Karpas-422 (cell line): Measurements from ENCODE around the gene CHRDL1. TPM values are rescaled to one million over a fixed set of nuclear protein-coding genes. Genes with fewer than 3 reads are reported as not detected.

Source experiments
- DNase-seq: peaks from one replicate; pipeline ENCODE4 v3.0.0-alpha.2; 2015
- H2AFZ ChIP-seq: fragments of 200-600 bp; sonication (generic); 2 replicates; pipeline ENCODE4 v1.6.1; 2014; ENCODE audit warnings: antibody characterized with exemption, low read length, mixed read lengths
- H3K27ac ChIP-seq: fragments of 200-600 bp; sonication (generic); 2 replicates; pipeline ENCODE4 v1.5.1; 2014; ENCODE audit warnings: mild to moderate bottlenecking, low read length, moderate library complexity
- H3K27me3 ChIP-seq: fragments of 200-600 bp; sonication (generic); 2 replicates; pipeline ENCODE4 v1.6.1; 2014; ENCODE audit warnings: low read length, mixed read lengths
- H3K36me3 ChIP-seq: fragments of 200-600 bp; sonication (generic); 2 replicates; pipeline ENCODE4 v1.6.1; 2014; ENCODE audit warnings: low read length, mixed read lengths; ENCODE audit not compliant: insufficient read depth
- H3K4me1 ChIP-seq: fragments of 200-600 bp; sonication (generic); 2 replicates; pipeline ENCODE4 v1.6.1; 2014; ENCODE audit warnings: mild to moderate bottlenecking, low read length, mixed read lengths
- H3K4me2 ChIP-seq: fragments of 200-600 bp; sonication (generic); 2 replicates; pipeline ENCODE4 v1.6.1; 2014; ENCODE audit warnings: low read length, low read depth, mild to moderate bottlenecking; ENCODE audit not compliant: poor library complexity, severe bottlenecking
- H3K4me3 ChIP-seq: fragments of 200-600 bp; sonication (generic); 2 replicates; pipeline ENCODE4 v1.5.1; 2014; ENCODE audit warnings: mild to moderate bottlenecking, antibody characterized with exemption, low read length, mixed read lengths
- H3K79me2 ChIP-seq: fragments of 200-600 bp; sonication (generic); 2 replicates; pipeline ENCODE4 v1.6.1; 2014; ENCODE audit warnings: mild to moderate bottlenecking, low read length, mixed read lengths
- H3K9ac ChIP-seq: fragments of 200-600 bp; sonication (generic); 2 replicates; pipeline ENCODE4 v1.6.0; 2014; ENCODE audit warnings: low read length
- H3K9me2 ChIP-seq: fragments of 200-600 bp; sonication (generic), shearing (Covaris generic); replicated peaks from 2 replicates; pipeline ENCODE4 v1.6.0; 2014; ENCODE audit warnings: mild to moderate bottlenecking, low read length, moderate library complexity; ENCODE audit not compliant: insufficient read depth
- H3K9me3 ChIP-seq: fragments of 300-700, 200-600 bp; sonication (generic); 2 replicates; pipeline ENCODE4 v1.6.1; 2014; ENCODE audit warnings: low read length, mixed read lengths
- H4K20me1 ChIP-seq: fragments of 200-600 bp; sonication (generic); 2 replicates; pipeline ENCODE4 v1.6.1; 2014; ENCODE audit warnings: mild to moderate bottlenecking, antibody characterized with exemption, low read length, low read depth; ENCODE audit not compliant: insufficient read depth
- total RNA-seq: library from RNA; depleted of rRNA; stranded (reverse); fragments of >200 nt; shearing (Covaris generic); gene quantifications from 2 replicates; pipeline ENCODE4 v1.2.3, GENCODE V29; 2014; ENCODE audit warnings: low replicate concordance

Gene CHRDL1
- total RNA-seq, 1 experiment from 2014 or later: not detected

GRCh38 chrX:110734894-110735541 is 60.6 kb downstream of the CHRDL1 start:
- Histone ChIP-seq H3K4me3 (no peak overlapping the region), H3K4me2 (no peak overlapping the region), H3K4me1 (no peaks in the 10 kb centered on the region), H3K27ac (no peak overlapping the region), H4K20me1 (no peaks in the 10 kb centered on the region), H3K36me3 (no peaks in the 10 kb centered on the region), H3K9ac (no peak overlapping the region), H3K27me3 (no peaks in the 10 kb centered on the region), H3K9me2 (no peaks in the 10 kb centered on the region), H2AFZ (no peak overlapping the region), H3K9me3 (no peaks in the 10 kb centered on the region), H3K79me2 (no peaks in the 10 kb centered on the region)
- no peak for DNase-seq

GRCh38 chrX:110734271-110734670 is 61.3 kb downstream of the CHRDL1 start:
- Histone ChIP-seq H3K4me3 (no peak overlapping the region), H3K4me1 (no peaks in the 10 kb centered on the region), H2AFZ (no peak overlapping the region), H3K9me3 (no peaks in the 10 kb centered on the region), H3K9ac (no peak overlapping the region), H4K20me1 (no peaks in the 10 kb centered on the region), H3K79me2 (no peaks in the 10 kb centered on the region), H3K9me2 (no peaks in the 10 kb centered on the region), H3K4me2 (no peak overlapping the region), H3K27me3 (no peaks in the 10 kb centered on the region), H3K27ac (no peak overlapping the region), H3K36me3 (no peaks in the 10 kb centered on the region)
- DNase-seq: no peak

GRCh38 chrX:110733166-110733565 is 62.5 kb downstream of the CHRDL1 start:
- no peaks in the 10 kb centered on the region for H3K4me1 ChIP-seq
- H3K79me2 ChIP-seq: no peaks in the 10 kb centered on the region
- no peak overlapping the region for H3K4me2 ChIP-seq
- H3K27me3 ChIP-seq: no peaks in the 10 kb centered on the region
- H3K9ac ChIP-seq: no peak overlapping the region
- H2AFZ ChIP-seq: no peak overlapping the region
- no peaks in the 10 kb centered on the region for H4K20me1 ChIP-seq
- H3K4me3 ChIP-seq: no peak overlapping the region
- no peak for DNase-seq
- no peaks in the 10 kb centered on the region for H3K36me3 ChIP-seq
- H3K9me3 ChIP-seq: no peaks in the 10 kb centered on the region
- H3K27ac ChIP-seq: no peak overlapping the region
- no peaks in the 10 kb centered on the region for H3K9me2 ChIP-seq

GRCh38 chrX:110732266-110732665 is 63.4 kb downstream of the CHRDL1 start:
- H3K36me3 ChIP-seq: no peaks in the 10 kb centered on the region
- no peaks in the 10 kb centered on the region for H3K27me3 ChIP-seq
- no peak overlapping the region for H3K27ac ChIP-seq
- no peaks in the 10 kb centered on the region for H3K9me3 ChIP-seq
- H3K79me2 ChIP-seq: no peaks in the 10 kb centered on the region
- no peaks in the 10 kb centered on the region for H4K20me1 ChIP-seq
- H2AFZ ChIP-seq: no peak overlapping the region
- H3K4me1 ChIP-seq: no peaks in the 10 kb centered on the region
- no peak for DNase-seq
- H3K4me3 ChIP-seq: no peak overlapping the region
- H3K4me2 ChIP-seq: no peak overlapping the region
- no peak overlapping the region for H3K9ac ChIP-seq
- H3K9me2 ChIP-seq: no peaks in the 10 kb centered on the region

- no peaks in the 10 kb centered on the region for H3K4me1 ChIP-seq
- H3K27ac ChIP-seq: no peak overlapping the region
- H3K9me2 ChIP-seq: no peaks in the 10 kb centered on the region
- DNase-seq: no peak
- H3K9ac ChIP-seq: no peak overlapping the region
- no peak overlapping the region for H3K4me3 ChIP-seq
- no peaks in the 10 kb centered on the region for H3K9me3 ChIP-seq
- H3K36me3 ChIP-seq: no peaks in the 10 kb centered on the region
- no peaks in the 10 kb centered on the region for H3K27me3 ChIP-seq
- H4K20me1 ChIP-seq: no peaks in the 10 kb centered on the region
- no peak overlapping the region for H3K4me2 ChIP-seq
- no peaks in the 10 kb centered on the region for H3K79me2 ChIP-seq
- no peak overlapping the region for H2AFZ ChIP-seq
Observed at GRCh38 chrX:110723844-110724243, 71.8 kb downstream of the CHRDL1 start.

GRCh38 chrX:110722135-110722534 is 73.5 kb downstream of the CHRDL1 start:
- Histone ChIP-seq H2AFZ (no peak overlapping the region), H3K79me2 (no peaks in the 10 kb centered on the region), H3K9me3 (no peaks in the 10 kb centered on the region), H3K9me2 (no peaks in the 10 kb centered on the region), H3K27me3 (no peaks in the 10 kb centered on the region), H3K36me3 (no peaks in the 10 kb centered on the region), H3K4me1 (no peaks in the 10 kb centered on the region), H3K27ac (no peak overlapping the region), H3K4me2 (no peak overlapping the region), H3K9ac (no peak overlapping the region), H4K20me1 (no peaks in the 10 kb centered on the region), H3K4me3 (no peak overlapping the region)
- DNase-seq: no peak

- no peak for DNase-seq
- Histone ChIP-seq H2AFZ (no peak overlapping the region), H3K4me2 (no peak overlapping the region), H3K9me3 (no peaks in the 10 kb centered on the region), H3K9ac (no peak overlapping the region), H3K4me3 (no peak overlapping the region), H3K27me3 (no peaks in the 10 kb centered on the region), H4K20me1 (no peaks in the 10 kb centered on the region), H3K9me2 (no peaks in the 10 kb centered on the region), H3K79me2 (no peaks in the 10 kb centered on the region), H3K27ac (no peak overlapping the region), H3K4me1 (no peaks in the 10 kb centered on the region), H3K36me3 (no peaks in the 10 kb centered on the region)
Observed at GRCh38 chrX:110713666-110714065, 82.0 kb downstream of the CHRDL1 start.

GRCh38 chrX:110706446-110706845 is 89.2 kb downstream of the CHRDL1 start:
- Histone ChIP-seq H3K4me3 (no peak overlapping the region), H3K4me2 (no peak overlapping the region), H3K36me3 (no peaks in the 10 kb centered on the region), H3K4me1 (no peaks in the 10 kb centered on the region), H3K27me3 (no peaks in the 10 kb centered on the region), H3K9me2 (no peaks in the 10 kb centered on the region), H3K9ac (no peak overlapping the region), H3K79me2 (no peaks in the 10 kb centered on the region), H3K27ac (no peak overlapping the region), H3K9me3 (no peaks in the 10 kb centered on the region), H2AFZ (no peak overlapping the region), H4K20me1 (no peaks in the 10 kb centered on the region)
- no peak for DNase-seq

GRCh38 chrX:110703641-110704040 is 92.0 kb downstream of the CHRDL1 start:
- Histone ChIP-seq H3K27ac (no peak overlapping the region), H3K4me3 (no peak overlapping the region), H3K9me2 (no peaks in the 10 kb centered on the region), H3K27me3 (no peaks in the 10 kb centered on the region), H3K79me2 (no peaks in the 10 kb centered on the region), H2AFZ (no peak overlapping the region), H3K4me2 (no peak overlapping the region), H3K4me1 (no peaks in the 10 kb centered on the region), H4K20me1 (no peaks in the 10 kb centered on the region), H3K9me3 (no peaks in the 10 kb centered on the region), H3K9ac (no peak overlapping the region), H3K36me3 (no peaks in the 10 kb centered on the region)
- DNase-seq: no peak
